DMS79 treated with DMSO at 0.1 percent for 48 hours (cell line): ENCODE results near the gene PPP2R2B.
A peak's percentile ranks its signal among the peaks of the same experiment; 100 is the strongest.

ENCODE experiments used
- DNase-seq: peaks from one replicate; lab custom pipeline; 2025; lab: John Stamatoyannopoulos, UW

The PPP2R2B gene

GRCh38 chr5:146653560-146653959 lies 225.0 kb downstream of the PPP2R2B start:
- DNase-seq: no peak

- DNase-seq: no peak
These were observed 226.0 kb downstream of the PPP2R2B start for GRCh38 chr5:146652547-146652946.

GRCh38 chr5:146647656-146648199 lies 230.8 kb downstream of the PPP2R2B start:
- DNase-seq: peak; percentile 72

GRCh38 chr5:146646441-146646840 lies 232.1 kb downstream of the PPP2R2B start:
- DNase-seq: no peak

GRCh38 chr5:146645342-146645741 lies 233.2 kb downstream of the PPP2R2B start:
- no peak for DNase-seq

GRCh38 chr5:146644831-146645230 lies 233.7 kb downstream of the PPP2R2B start:
- DNase-seq: peak; percentile 66

GRCh38 chr5:146643776-146644175 lies 234.8 kb downstream of the PPP2R2B start:
- DNase-seq: no peak

- DNase-seq: no peak
These were observed 236.1 kb downstream of the PPP2R2B start for GRCh38 chr5:146642410-146642809.

GRCh38 chr5:146641941-146642340 lies 236.6 kb downstream of the PPP2R2B start:
- DNase-seq: no peak

- DNase-seq: no peak
These were observed 238.2 kb downstream of the PPP2R2B start for GRCh38 chr5:146640285-146640896.

GRCh38 chr5:146635443-146635842 lies 243.1 kb downstream of the PPP2R2B start:
- DNase-seq: no peak

GRCh38 chr5:146633323-146633764 lies 245.2 kb downstream of the PPP2R2B start:
- DNase-seq: no peak

- DNase-seq: no peak
These were observed 245.8 kb downstream of the PPP2R2B start for GRCh38 chr5:146632620-146633322.

- peak; percentile 41 for DNase-seq
These were observed 248.1 kb downstream of the PPP2R2B start for GRCh38 chr5:146630472-146630871.

GRCh38 chr5:146628950-146629349 lies 249.6 kb downstream of the PPP2R2B start:
- DNase-seq: no peak

- no peak for DNase-seq
These were observed 251.6 kb downstream of the PPP2R2B start for GRCh38 chr5:146626936-146627335.

GRCh38 chr5:146624179-146624578 lies 254.4 kb downstream of the PPP2R2B start:
- no peak for DNase-seq

GRCh38 chr5:146623666-146624065 lies 254.9 kb downstream of the PPP2R2B start:
- no peak for DNase-seq

- DNase-seq: no peak
These were observed 255.5 kb downstream of the PPP2R2B start for GRCh38 chr5:146623009-146623408.

- DNase-seq: no peak
These were observed 256.2 kb downstream of the PPP2R2B start for GRCh38 chr5:146622391-146622790.

GRCh38 chr5:146620669-146621051 lies 257.9 kb downstream of the PPP2R2B start:
- DNase-seq: peak; percentile 71

- DNase-seq: no peak
These were observed 258.4 kb downstream of the PPP2R2B start for GRCh38 chr5:146620031-146620668.

GRCh38 chr5:146618434-146618833 lies 260.1 kb downstream of the PPP2R2B start:
- no peak for DNase-seq
